Measurements from ENCODE around the gene ATAT1. TPM values are rescaled to one million over a fixed set of nuclear protein-coding genes. Genes with fewer than 3 reads are reported as not detected.

ATAT1 gene
- total RNA-seq, 4 donors from 2014 or later: 8.5 to 10.2 (median 10.1) TPM; not detected in 1

- H3K27ac ChIP-seq: peak within 1 kb of the TSS; percentile 73 to 79
- intact Hi-C loops (cut with DNase I; ENCODE audit: low total_unique reads): loop anchor here (5.0 to 10.0 kb wide), 2 partner anchors 45 to 212 kb away; partner anchors contain the start of genes ATAT1 and DDR1
- DNase-seq: peak; percentile 96 to 98
- H3K27me3 ChIP-seq: no peaks in the 10 kb centered on the region
- peaks cover 0 to 3% of the 10 kb centered on the region in 2 donors for H3K4me1 ChIP-seq
- TF ChIP-seq POLR2A (IDR thresholded peaks at IDR 0.05) (peak in 1 of 2 donors; percentile 36), CTCF (IDR thresholded peaks at IDR 0.05) (peak; percentile 90 to 97 (median 92))
- no peaks in the 10 kb centered on the region for H3K36me3 ChIP-seq
- H3K9me3 ChIP-seq: no peaks in the 10 kb centered on the region
- peak within 1 kb of the TSS; percentile 79 to 97 for H3K4me3 ChIP-seq
These were observed 46.0 kb downstream of the ATAT1 start, which contains the start of gene DHX16 for GRCh38 chr6:30672445-30673253. Gene DHX16, minus strand, starts transcription at chr6:30673006. Its CDS starts 165 bp downstream, at chr6:30672841.

- Histone ChIP-seq H3K36me3 (no peaks in the 10 kb centered on the region), H3K27ac (no peak overlapping the region), H3K9me3 (no peaks in the 10 kb centered on the region), H3K4me1 (peaks cover 2 to 16% of the 10 kb centered on the region in 2 donors), H3K4me3 (no peak overlapping the region), H3K27me3 (no peaks in the 10 kb centered on the region)
- DNase-seq: no peak
- TF ChIP-seq POLR2A (IDR thresholded peaks at IDR 0.05): no peak
- TF ChIP-seq CTCF (IDR thresholded peaks at IDR 0.05): no peak
- intact Hi-C loops (cut with DNase I; ENCODE audit: low total_unique reads): loop anchor here (10.0 kb wide), 1 partner anchor 208 kb away; the partner anchor contains the start of gene DDR1
These were observed 50.1 kb downstream of the ATAT1 start for GRCh38 chr6:30676660-30677285.

GRCh38 chr6:30678964-30679726, 52.5 kb downstream of the ATAT1 start:
- Histone ChIP-seq H3K9me3 (no peaks in the 10 kb centered on the region), H3K27ac (peak overlapping the region; percentile 98 to 99), H3K36me3 (no peaks in the 10 kb centered on the region), H3K4me3 (peak overlapping the region in 1 of 2 donors; percentile 25), H3K27me3 (no peaks in the 10 kb centered on the region), H3K4me1 (peaks cover 0 to 27% of the 10 kb centered on the region in 2 donors)
- intact Hi-C loops (cut with DNase I; ENCODE audit: low total_unique reads): loop anchor here (2.0 to 10.0 kb wide), 2 partner anchors 44 to 206 kb away; partner anchors contain the start of gene DDR1
- TF ChIP-seq CTCF (IDR thresholded peaks at IDR 0.05) (peak; percentile 97 to 98 (median 98)), POLR2A (IDR thresholded peaks at IDR 0.05) (no peak)
- peak; percentile 83 to 88 for DNase-seq

- Histone ChIP-seq H3K4me1 (peaks cover 0 to 27% of the 10 kb centered on the region in 2 donors), H3K27ac (peak overlapping the region; percentile 98 to 99), H3K4me3 (no peak overlapping the region), H3K9me3 (no peaks in the 10 kb centered on the region), H3K27me3 (no peaks in the 10 kb centered on the region), H3K36me3 (no peaks in the 10 kb centered on the region)
- TF ChIP-seq CTCF (IDR thresholded peaks at IDR 0.05) (no peak), POLR2A (IDR thresholded peaks at IDR 0.05) (no peak)
- intact Hi-C loops (cut with DNase I; ENCODE audit: low total_unique reads): loop anchor here (2.0 to 10.0 kb wide), 2 partner anchors 43 to 205 kb away; partner anchors contain the start of gene DDR1
- no peak for DNase-seq
These were observed 53.3 kb downstream of the ATAT1 start for GRCh38 chr6:30679765-30680535.
